Neural progenitor cell (in vitro differentiated cells): ENCODE data around the gene ATAD3B. TPM values are rescaled to one million over a fixed set of nuclear protein-coding genes. Genes with fewer than 3 reads are reported as not detected.

Experiments
- DNase-seq: peaks from one replicate; pipeline ENCODE4 v3.0.0-alpha.2; 2016; ENCODE audit warnings: low spot score
- H2AFZ ChIP-seq: fragments of 200-600 bp; sonication (generic); replicated peaks from 2 replicates; pipeline ENCODE4 v1.6.1; 2016; ENCODE audit warnings: antibody characterized with exemption
- H3F3A ChIP-seq: fragments of 200-600 bp; sonication (generic); 2 replicates; pipeline ENCODE4 v1.6.1; 2016; ENCODE audit warnings: antibody characterized with exemption, low read depth
- H3K27ac ChIP-seq: fragments of 200-600 bp; sonication (generic); 2 replicates; pipeline ENCODE4 v1.5.1; 2016; ENCODE audit warnings: mild to moderate bottlenecking
- H3K27me3 ChIP-seq: fragments of 200-600 bp; sonication (generic); 2 replicates; pipeline ENCODE4 v1.6.1; 2016; ENCODE audit warnings: mild to moderate bottlenecking, moderate library complexity
- H3K36me3 ChIP-seq: fragments of 200-600 bp; sonication (generic); 2 replicates; pipeline ENCODE4 v1.5.1; 2016
- H3K4me1 ChIP-seq: fragments of 200-600 bp; sonication (generic); 2 replicates; pipeline ENCODE4 v1.6.1; 2016; ENCODE audit warnings: mixed run types
- H3K4me2 ChIP-seq: fragments of 200-600 bp; sonication (generic); 2 replicates; pipeline ENCODE4 v1.6.1; 2016
- H3K4me3 ChIP-seq: fragments of 200-600 bp; sonication (generic); 2 replicates; pipeline ENCODE4 v1.5.1; 2016
- H3K79me2 ChIP-seq: fragments of 200-600 bp; sonication (generic); 2 replicates; pipeline ENCODE4 v1.6.1; 2016; ENCODE audit warnings: low read depth
- H3K9ac ChIP-seq: fragments of 200-600 bp; sonication (generic); 2 replicates; pipeline ENCODE4 v1.6.1; 2016
- H3K9me3 ChIP-seq: fragments of 200-600 bp; sonication (generic); 2 replicates; pipeline ENCODE4 v1.5.1; 2016; ENCODE audit warnings: low read depth
- H4K20me1 ChIP-seq: fragments of 200-600 bp; sonication (generic); 2 replicates; pipeline ENCODE4 v1.6.1; 2016; ENCODE audit warnings: low read depth
- H3K27ac Mint-ChIP-seq: 3 replicates; pipeline ENCODE4 v1.8.0; 2021; ENCODE audit warnings: mixed read lengths
- H3K27me3 Mint-ChIP-seq: 2 replicates; pipeline ENCODE4 v1.8.0; 2022; ENCODE audit warnings: low read depth, mild to moderate bottlenecking, inconsistent platforms, moderate library complexity, mixed read lengths; ENCODE audit not compliant: insufficient read depth
- H3K36me3 Mint-ChIP-seq: 3 replicates; pipeline ENCODE4 v1.8.0; 2021; ENCODE audit warnings: mixed read lengths
- H3K4me1 Mint-ChIP-seq: 3 replicates; pipeline ENCODE4 v1.8.0; 2021; ENCODE audit warnings: mixed read lengths
- H3K4me3 Mint-ChIP-seq: 3 replicates; pipeline ENCODE4 v1.8.0; 2021; ENCODE audit warnings: mild to moderate bottlenecking, moderate library complexity, mixed read lengths
- H3K9me3 Mint-ChIP-seq: 3 replicates; pipeline ENCODE4 v1.8.0; 2020; ENCODE audit warnings: mixed read lengths
- CTCF ChIP-seq: fragments of 200-600 bp; sonication (generic); IDR thresholded peaks from 2 replicates; pipeline ENCODE4 v1.5.1; 2017; ENCODE audit warnings: antibody characterized with exemption, mild to moderate bottlenecking
- EZH2 ChIP-seq: fragments of 200-600 bp; sonication (generic); IDR thresholded peaks from 2 replicates; pipeline ENCODE4 v1.6.1; 2017; ENCODE audit warnings: antibody characterized with exemption, mild to moderate bottlenecking, moderate library complexity
- EZH2phosphoT487 ChIP-seq: fragments of 200-600 bp; sonication (generic); IDR thresholded peaks from 2 replicates; pipeline ENCODE4 v1.6.1; 2017; ENCODE audit warnings: antibody characterized with exemption
- total RNA-seq: library from RNA; depleted of rRNA; stranded (reverse); fragments of >200 nt; gene quantifications from 2 replicates; pipeline ENCODE4 v1.2.3, GENCODE V29; 2015; ENCODE audit warnings: low replicate concordance

ATAD3B gene
- total RNA-seq, 1 donor from 2014 or later: 9.3 TPM

DNA sequence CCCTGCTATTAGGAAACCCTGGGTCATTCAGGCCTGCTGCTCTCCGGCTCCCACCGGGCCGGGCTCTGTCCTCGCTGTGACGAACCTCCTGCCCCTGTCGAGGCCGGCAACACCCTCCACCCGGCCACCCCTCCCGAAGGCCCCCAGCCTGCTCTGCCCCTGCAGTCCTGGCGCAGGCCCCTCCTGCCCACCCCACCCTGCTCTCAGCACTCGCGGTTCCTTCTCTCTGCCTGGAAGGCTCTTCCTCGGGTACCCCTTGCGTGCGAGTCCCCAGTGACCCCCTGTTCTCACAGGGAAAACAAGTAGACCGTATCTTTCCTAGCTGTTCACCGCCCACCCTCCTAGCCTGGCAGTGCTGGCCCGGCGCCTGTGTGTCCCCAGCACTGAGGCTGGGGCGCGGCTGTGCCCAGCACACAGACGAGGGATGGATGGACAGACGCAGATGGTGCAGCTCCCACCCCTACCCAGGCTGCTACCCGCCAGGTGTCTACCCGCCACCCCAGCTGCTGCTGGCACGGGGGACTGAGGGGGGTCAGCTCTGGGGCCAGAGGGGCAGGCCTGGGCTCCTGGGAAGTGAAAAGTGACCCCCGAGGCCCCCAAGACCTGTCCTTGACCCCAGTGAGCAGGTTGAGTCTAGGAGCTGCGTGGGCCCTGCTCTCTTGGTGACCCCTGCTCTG lies 39.2 kb upstream of the ATAD3B start:
- H3K9me3 Mint-ChIP-seq: no peaks in the 10 kb centered on the region
- Histone ChIP-seq H3K27ac (no peak overlapping the region), H2AFZ (no peak overlapping the region), H3F3A (peaks cover 70% of the 10 kb centered on the region), H3K9ac (no peak overlapping the region), H3K4me1 (peaks cover 54% of the 10 kb centered on the region), H3K9me3 (no peaks in the 10 kb centered on the region), H3K4me3 (no peak overlapping the region), H4K20me1 (peaks cover 7% of the 10 kb centered on the region), H3K27me3 (peaks cover 35% of the 10 kb centered on the region), H3K79me2 (no peaks in the 10 kb centered on the region), H3K4me2 (peak overlapping the region; percentile 89), H3K36me3 (no peaks in the 10 kb centered on the region)
- H3K36me3 Mint-ChIP-seq: peaks cover 3% of the 10 kb centered on the region
- no peak overlapping the region for H3K4me3 Mint-ChIP-seq
- TF ChIP-seq CTCF (no peak), EZH2phosphoT487 (no peak), EZH2 (no peak)
- no peak for DNase-seq
- H3K27me3 Mint-ChIP-seq: peaks cover 22% of the 10 kb centered on the region
- H3K4me1 Mint-ChIP-seq: peaks cover 42% of the 10 kb centered on the region
- H3K27ac Mint-ChIP-seq: peak overlapping the region; percentile 91

DNA sequence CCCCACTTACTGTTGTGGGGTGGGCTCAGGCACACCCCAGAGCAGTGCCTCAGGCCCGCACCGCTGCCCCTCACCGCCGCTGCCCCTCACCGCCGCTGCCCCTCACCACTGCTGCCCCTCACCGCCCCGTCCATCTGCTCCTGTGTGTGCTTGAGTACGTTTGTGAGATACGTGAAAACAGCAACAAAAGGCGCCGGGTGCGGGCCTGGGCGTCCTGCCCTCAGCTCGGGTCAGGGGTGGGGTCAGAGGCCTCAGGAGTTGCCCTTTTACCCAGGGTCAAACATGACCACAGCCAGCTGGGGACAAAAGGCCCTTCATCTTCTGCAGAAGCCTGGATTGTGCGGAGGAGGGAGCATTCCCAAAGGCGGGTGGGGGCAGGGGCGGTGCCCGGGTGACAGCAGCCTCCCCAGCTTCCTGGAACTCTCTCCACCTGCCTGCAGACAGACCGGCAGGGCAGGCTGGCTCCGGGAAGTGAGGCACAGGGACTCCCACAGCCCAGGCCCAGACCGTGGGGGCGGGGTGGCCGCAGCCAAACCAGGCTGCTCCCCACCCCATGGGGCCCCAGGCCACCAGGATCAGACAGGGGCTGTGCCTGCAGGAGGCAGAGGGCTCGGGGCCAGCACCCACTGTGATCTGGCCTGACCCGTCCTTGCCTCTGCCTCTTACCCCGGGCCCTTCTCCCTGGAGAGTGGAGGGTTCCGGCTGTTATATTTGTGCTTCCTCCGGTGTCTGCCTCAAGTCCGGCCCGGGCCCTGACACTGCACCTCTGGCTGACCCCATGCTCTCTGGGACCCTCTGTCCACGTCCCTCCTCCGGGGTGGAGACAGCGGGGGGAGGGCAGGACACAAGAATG lies 38.4 kb upstream of the ATAD3B start:
- Mint-ChIP-seq H3K27me3 (peaks cover 22% of the 10 kb centered on the region), H3K4me3 (no peak overlapping the region), H3K9me3 (no peaks in the 10 kb centered on the region), H3K4me1 (peaks cover 42% of the 10 kb centered on the region), H3K36me3 (peaks cover 3% of the 10 kb centered on the region), H3K27ac (no peak overlapping the region)
- Histone ChIP-seq H4K20me1 (peaks cover 7% of the 10 kb centered on the region), H3K9ac (no peak overlapping the region), H2AFZ (no peak overlapping the region), H3F3A (peaks cover 69% of the 10 kb centered on the region), H3K4me1 (peaks cover 54% of the 10 kb centered on the region), H3K9me3 (no peaks in the 10 kb centered on the region), H3K27me3 (peaks cover 35% of the 10 kb centered on the region), H3K79me2 (no peaks in the 10 kb centered on the region), H3K36me3 (no peaks in the 10 kb centered on the region), H3K4me3 (no peak overlapping the region), H3K27ac (no peak overlapping the region), H3K4me2 (peak overlapping the region; percentile 89)
- peak; percentile 88 for DNase-seq
- TF ChIP-seq EZH2phosphoT487 (no peak), EZH2 (no peak), CTCF (no peak)

- Mint-ChIP-seq H3K4me1 (peaks cover 38% of the 10 kb centered on the region), H3K27me3 (peaks cover 19% of the 10 kb centered on the region), H3K4me3 (no peak overlapping the region), H3K9me3 (no peaks in the 10 kb centered on the region), H3K36me3 (no peaks in the 10 kb centered on the region), H3K27ac (no peak overlapping the region)
- Histone ChIP-seq H3K9ac (no peak overlapping the region), H3K4me3 (no peak overlapping the region), H3K4me2 (peak overlapping the region; percentile 89), H3F3A (peaks cover 66% of the 10 kb centered on the region), H3K9me3 (no peaks in the 10 kb centered on the region), H3K27ac (no peak overlapping the region), H3K4me1 (peaks cover 54% of the 10 kb centered on the region), H4K20me1 (peaks cover 7% of the 10 kb centered on the region), H3K36me3 (no peaks in the 10 kb centered on the region), H3K79me2 (no peaks in the 10 kb centered on the region), H3K27me3 (peaks cover 35% of the 10 kb centered on the region), H2AFZ (no peak overlapping the region)
- DNase-seq: peak; percentile 45
- TF ChIP-seq CTCF (no peak), EZH2 (no peak), EZH2phosphoT487 (no peak)
These were observed 37.8 kb upstream of the ATAD3B start for GRCh38 chr1:1433804-1434130.
